ENCODE data around the gene CCPG1. TPM values are rescaled to one million over a fixed set of nuclear protein-coding genes. Genes with fewer than 3 reads are reported as not detected.

The CCPG1 gene
- total RNA-seq, 4 donors from 2014 or later: 23.6 to 35.8 (median 26.4) TPM

DNA sequence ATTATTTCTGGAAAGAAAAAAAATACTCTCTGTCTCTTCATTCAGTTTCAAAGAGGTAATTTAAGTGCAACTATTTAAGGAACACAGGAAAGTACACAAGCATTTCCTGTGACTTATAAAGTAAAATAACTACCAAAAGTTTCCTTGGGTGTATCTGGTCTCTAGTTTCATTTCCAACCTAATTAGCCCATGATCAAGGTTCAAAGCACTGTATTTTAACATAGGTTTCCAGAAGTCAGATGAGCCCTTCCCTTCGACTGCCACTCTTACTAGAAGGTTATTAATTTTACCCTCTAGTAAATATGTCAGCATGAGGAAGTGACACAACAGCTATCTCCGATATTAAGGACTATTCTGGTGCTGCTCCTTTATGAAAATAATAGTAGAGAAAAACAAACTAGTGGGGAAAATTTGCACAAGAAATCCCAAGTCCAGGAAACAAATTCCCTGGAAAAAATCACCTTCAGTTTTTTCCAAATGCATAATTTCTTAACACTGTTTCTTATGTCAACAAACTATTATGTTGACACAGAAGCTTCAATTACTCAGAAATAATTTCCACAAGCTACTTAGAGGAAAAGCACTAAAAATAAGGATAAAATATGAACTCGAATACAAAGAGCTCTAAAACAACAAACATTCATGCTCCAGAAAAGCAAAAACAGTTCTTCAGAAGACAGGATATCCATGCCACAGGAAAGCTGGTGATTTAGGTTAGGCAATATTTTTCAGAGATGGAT, 35.3 kb downstream of the CCPG1 start:
- H3K27ac ChIP-seq: no peak overlapping the region
- WGBS: 71% methylated on average over 3 of the region's 3 CpGs
- no peaks in the 10 kb centered on the region for H3K4me1 ChIP-seq
- no peaks in the 10 kb centered on the region for H3K27me3 ChIP-seq
- no peak overlapping the region for H3K4me3 ChIP-seq
- TF ChIP-seq EP300 (IDR thresholded peaks at IDR 0.05) (no peak), POLR2A (IDR thresholded peaks at IDR 0.05) (no peak), POLR2AphosphoS5 (IDR thresholded peaks at IDR 0.05) (no peak)
- TF ChIP-seq, protein P1, sequence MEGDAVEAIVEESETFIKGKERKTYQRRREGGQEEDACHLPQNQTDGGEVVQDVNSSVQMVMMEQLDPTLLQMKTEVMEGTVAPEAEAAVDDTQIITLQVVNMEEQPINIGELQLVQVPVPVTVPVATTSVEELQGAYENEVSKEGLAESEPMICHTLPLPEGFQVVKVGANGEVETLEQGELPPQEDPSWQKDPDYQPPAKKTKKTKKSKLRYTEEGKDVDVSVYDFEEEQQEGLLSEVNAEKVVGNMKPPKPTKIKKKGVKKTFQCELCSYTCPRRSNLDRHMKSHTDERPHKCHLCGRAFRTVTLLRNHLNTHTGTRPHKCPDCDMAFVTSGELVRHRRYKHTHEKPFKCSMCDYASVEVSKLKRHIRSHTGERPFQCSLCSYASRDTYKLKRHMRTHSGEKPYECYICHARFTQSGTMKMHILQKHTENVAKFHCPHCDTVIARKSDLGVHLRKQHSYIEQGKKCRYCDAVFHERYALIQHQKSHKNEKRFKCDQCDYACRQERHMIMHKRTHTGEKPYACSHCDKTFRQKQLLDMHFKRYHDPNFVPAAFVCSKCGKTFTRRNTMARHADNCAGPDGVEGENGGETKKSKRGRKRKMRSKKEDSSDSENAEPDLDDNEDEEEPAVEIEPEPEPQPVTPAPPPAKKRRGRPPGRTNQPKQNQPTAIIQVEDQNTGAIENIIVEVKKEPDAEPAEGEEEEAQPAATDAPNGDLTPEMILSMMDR (IDR thresholded peaks at IDR 0.05): no peak
- no peak for DNase-seq (ENCODE audit: low spot score in 2 of 2)
- H3K36me3 ChIP-seq: peaks cover 54% of the 10 kb centered on the region
- H3K9me3 ChIP-seq: no peaks in the 10 kb centered on the region

DNA sequence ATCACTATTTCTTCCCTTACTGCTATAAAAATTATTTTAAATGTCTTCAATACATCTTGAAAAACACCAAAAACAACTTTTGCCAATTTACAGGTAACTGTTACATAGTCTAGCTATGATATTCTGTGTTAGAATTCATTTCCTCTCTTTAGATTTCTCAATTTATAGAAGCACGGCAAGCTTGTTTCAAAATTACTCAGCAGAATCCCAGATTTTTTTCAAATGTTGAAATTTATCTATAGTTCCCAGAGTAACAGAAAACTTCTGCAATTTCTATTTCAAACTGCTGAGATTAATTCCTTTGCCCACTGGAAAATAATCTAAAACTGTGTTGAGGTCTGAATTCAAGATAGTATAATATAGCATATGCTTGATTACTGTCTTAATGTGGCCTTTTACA, 41.2 kb downstream of the CCPG1 start:
- no peak for TF ChIP-seq POLR2A (IDR thresholded peaks at IDR 0.05)
- peaks cover 37% of the 10 kb centered on the region for H3K36me3 ChIP-seq
- no peak for DNase-seq (ENCODE audit: low spot score in 2 of 2)
- H3K27ac ChIP-seq: no peak overlapping the region
- no peaks in the 10 kb centered on the region for H3K9me3 ChIP-seq
- no peaks in the 10 kb centered on the region for H3K4me1 ChIP-seq
- 92% methylated on average over 1 of the region's 1 CpG for WGBS
- no peaks in the 10 kb centered on the region for H3K27me3 ChIP-seq
- H3K4me3 ChIP-seq: no peak overlapping the region

DNA sequence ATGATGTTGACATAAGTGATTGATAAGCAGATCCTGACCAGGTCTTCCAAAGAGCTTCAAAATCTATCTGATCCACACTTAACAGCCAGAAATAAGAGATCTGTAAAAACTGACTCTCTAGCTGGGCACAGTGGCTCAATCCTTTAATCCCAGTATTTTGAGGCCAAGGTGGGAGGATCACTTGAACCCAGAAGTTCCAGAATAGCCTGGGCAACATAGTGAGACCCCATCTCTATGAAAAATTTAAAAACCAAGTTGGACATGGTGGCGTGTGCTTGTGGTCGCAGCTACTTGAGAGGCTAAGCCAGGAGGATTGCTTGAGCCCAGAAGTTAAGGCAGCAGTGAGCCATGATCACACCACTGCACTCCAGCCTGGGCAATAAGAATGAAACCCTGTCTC, 45.5 kb downstream of the CCPG1 start:
- H3K36me3 ChIP-seq: peaks cover 33% of the 10 kb centered on the region
- no peak for DNase-seq (ENCODE audit: low spot score in 2 of 2)
- H3K27me3 ChIP-seq: no peaks in the 10 kb centered on the region
- WGBS: 95% methylated on average over 2 of the region's 2 CpGs
- H3K9me3 ChIP-seq: no peaks in the 10 kb centered on the region
- no peak overlapping the region for H3K4me3 ChIP-seq
- H3K4me1 ChIP-seq: no peaks in the 10 kb centered on the region
- TF ChIP-seq POLR2A (IDR thresholded peaks at IDR 0.05) (no peak), EP300 (IDR thresholded peaks at IDR 0.05) (no peak), POLR2AphosphoS5 (IDR thresholded peaks at IDR 0.05) (no peak)
- TF ChIP-seq, protein P1 (IDR thresholded peaks at IDR 0.05): no peak
- H3K27ac ChIP-seq: no peak overlapping the region

DNA sequence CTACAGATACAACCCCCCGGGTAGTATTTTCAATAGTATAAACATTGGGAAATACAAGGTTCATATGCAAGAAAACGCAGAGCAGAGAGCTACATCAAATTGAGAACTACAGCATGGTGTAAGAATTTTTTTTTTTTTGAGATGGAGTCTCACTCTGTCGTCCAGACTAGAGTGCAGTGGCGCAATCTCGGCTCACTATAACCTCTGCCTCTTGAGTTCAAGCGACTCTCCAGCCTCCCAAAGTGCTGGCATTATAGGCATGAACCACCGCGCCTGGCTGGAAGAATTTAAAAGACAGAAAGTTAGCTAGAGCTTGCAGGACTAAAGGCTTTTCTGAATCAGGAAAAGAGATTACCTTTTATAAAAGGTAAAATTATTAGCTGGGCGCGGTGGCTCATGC, 47.1 kb downstream of the CCPG1 start:
- TF ChIP-seq POLR2A (IDR thresholded peaks at IDR 0.05): no peak
- TF ChIP-seq POLR2AphosphoS5 (IDR thresholded peaks at IDR 0.05): no peak
- TF ChIP-seq, protein P1 (IDR thresholded peaks at IDR 0.05): no peak
- TF ChIP-seq EP300 (IDR thresholded peaks at IDR 0.05): no peak
- no peaks in the 10 kb centered on the region for H3K27me3 ChIP-seq
- no peaks in the 10 kb centered on the region for H3K4me1 ChIP-seq
- no peak for DNase-seq (ENCODE audit: low spot score in 2 of 2)
- 91% methylated on average over 10 of the region's 10 CpGs for WGBS
- H3K4me3 ChIP-seq: no peak overlapping the region
- no peaks in the 10 kb centered on the region for H3K9me3 ChIP-seq
- H3K36me3 ChIP-seq: peaks cover 36% of the 10 kb centered on the region
- no peak overlapping the region for H3K27ac ChIP-seq

DNA sequence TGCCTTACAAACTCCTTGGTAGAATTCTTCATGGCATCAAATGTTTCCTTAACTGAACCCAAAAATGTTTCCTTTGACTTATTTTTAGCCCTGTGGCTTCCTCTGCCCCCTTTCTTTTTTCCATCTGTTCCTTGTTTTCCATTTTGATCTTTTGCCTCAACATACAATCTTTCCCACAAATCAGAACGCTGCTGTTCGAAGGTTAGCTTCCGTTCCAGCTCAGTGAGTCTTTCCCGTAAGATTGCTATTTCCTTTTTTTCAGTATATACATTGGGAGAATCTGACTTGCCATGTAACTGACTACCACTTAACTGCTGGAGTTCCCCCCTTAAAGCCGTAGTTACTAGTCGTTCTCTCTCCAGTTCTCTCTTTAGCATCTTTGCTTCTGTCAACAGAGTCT, 47.9 kb downstream of the CCPG1 start:
- Histone ChIP-seq H3K27ac (no peak overlapping the region), H3K4me1 (no peaks in the 10 kb centered on the region), H3K4me3 (no peak overlapping the region), H3K36me3 (peaks cover 40% of the 10 kb centered on the region), H3K9me3 (no peaks in the 10 kb centered on the region), H3K27me3 (no peaks in the 10 kb centered on the region)
- no peak for DNase-seq (ENCODE audit: low spot score in 2 of 2)
- TF ChIP-seq POLR2A (IDR thresholded peaks at IDR 0.05) (no peak), POLR2AphosphoS5 (IDR thresholded peaks at IDR 0.05) (no peak), EP300 (IDR thresholded peaks at IDR 0.05) (no peak)
- TF ChIP-seq, protein P1 (IDR thresholded peaks at IDR 0.05): no peak
- 48% methylated on average over 6 of the region's 6 CpGs for whole genome bisulfite sequencing

DNA sequence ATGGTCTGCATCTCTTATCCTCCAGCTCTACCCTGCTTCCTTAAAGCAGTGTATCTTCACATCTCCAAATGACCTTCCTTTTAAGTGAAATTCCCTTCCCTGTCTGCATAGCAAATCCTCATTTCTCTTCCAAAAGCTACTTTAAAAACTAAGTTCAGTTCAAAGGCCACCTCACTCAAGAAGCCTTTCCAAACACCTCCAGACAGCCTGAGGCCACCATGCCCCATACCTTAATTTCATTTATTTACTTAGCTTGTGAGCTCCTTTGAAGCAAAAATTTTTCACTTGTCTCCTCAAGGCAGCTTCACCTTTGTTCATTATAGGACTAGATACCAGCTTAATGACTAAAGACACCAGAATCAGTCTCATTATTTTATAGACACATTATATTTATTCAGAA, 49.7 kb downstream of the CCPG1 start:
- Histone ChIP-seq H3K9me3 (no peaks in the 10 kb centered on the region), H3K27me3 (no peaks in the 10 kb centered on the region), H3K4me3 (no peak overlapping the region), H3K36me3 (peaks cover 42% of the 10 kb centered on the region), H3K4me1 (no peaks in the 10 kb centered on the region), H3K27ac (no peak overlapping the region)
- TF ChIP-seq EP300 (IDR thresholded peaks at IDR 0.05) (no peak), POLR2AphosphoS5 (IDR thresholded peaks at IDR 0.05) (no peak), POLR2A (IDR thresholded peaks at IDR 0.05) (no peak)
- TF ChIP-seq, protein P1 (IDR thresholded peaks at IDR 0.05): no peak
- DNase-seq (ENCODE audit: low spot score in 2 of 2): no peak
